ENCODE data around the gene CCDC63. TPM values are rescaled to one million over a fixed set of nuclear protein-coding genes. Genes with fewer than 3 reads are reported as not detected.

CCDC63 gene
- polyA plus RNA-seq, 2 donors, result not detected

GRCh38 chr12:110923692-110924334 is 77.0 kb downstream of the CCDC63 start:
- Histone ChIP-seq H3K36me3 (ENCODE audit: control insufficient read depth in 2 of 2, insufficient read depth in 2 of 2, low read length in 1 of 2) (no peaks in the 10 kb centered on the region), H3K27me3 (ENCODE audit: control insufficient read depth in 1 of 2, insufficient read depth in 2 of 2, low read length in 2 of 2) (no peaks in the 10 kb centered on the region), H3K9me3 (ENCODE audit: control insufficient read depth in 2 of 2, insufficient read depth in 1 of 2, low read depth in 1 of 2, low read length in 1 of 2) (no peaks in the 10 kb centered on the region), H3K27ac (ENCODE audit: low read depth in 2 of 2, low read length in 1 of 2) (no peak overlapping the region), H3K4me3 (ENCODE audit: low read depth in 1 of 2, low read length in 2 of 2) (no peak overlapping the region), H3K4me1 (ENCODE audit: control insufficient read depth in 2 of 2, insufficient read depth in 2 of 2, low read length in 1 of 2) (no peaks in the 10 kb centered on the region)
- WGBS, 2 donors, result 89 to 90% methylated on average over 9 of the region's 9 CpGs

- Histone ChIP-seq H3K4me1 (ENCODE audit: control insufficient read depth in 2 of 2, insufficient read depth in 2 of 2, low read length in 1 of 2) (no peaks in the 10 kb centered on the region), H3K27ac (ENCODE audit: low read depth in 2 of 2, low read length in 1 of 2) (no peak overlapping the region), H3K36me3 (ENCODE audit: control insufficient read depth in 2 of 2, insufficient read depth in 2 of 2, low read length in 1 of 2) (no peaks in the 10 kb centered on the region), H3K9me3 (ENCODE audit: control insufficient read depth in 2 of 2, insufficient read depth in 1 of 2, low read depth in 1 of 2, low read length in 1 of 2) (no peaks in the 10 kb centered on the region), H3K4me3 (ENCODE audit: low read depth in 1 of 2, low read length in 2 of 2) (no peak overlapping the region), H3K27me3 (ENCODE audit: control insufficient read depth in 1 of 2, insufficient read depth in 2 of 2, low read length in 2 of 2) (no peaks in the 10 kb centered on the region)
- 51 to 53% methylated on average over 6 of the region's 6 CpGs for WGBS, 2 donors
These were observed 80.8 kb downstream of the CCDC63 start for GRCh38 chr12:110927546-110927945.

GRCh38 chr12:110928700-110929099 is 81.9 kb downstream of the CCDC63 start:
- Histone ChIP-seq H3K36me3 (ENCODE audit: control insufficient read depth in 2 of 2, insufficient read depth in 2 of 2, low read length in 1 of 2) (no peaks in the 10 kb centered on the region), H3K27me3 (ENCODE audit: control insufficient read depth in 1 of 2, insufficient read depth in 2 of 2, low read length in 2 of 2) (no peaks in the 10 kb centered on the region), H3K4me3 (ENCODE audit: low read depth in 1 of 2, low read length in 2 of 2) (no peak overlapping the region), H3K27ac (ENCODE audit: low read depth in 2 of 2, low read length in 1 of 2) (no peak overlapping the region), H3K9me3 (ENCODE audit: control insufficient read depth in 2 of 2, insufficient read depth in 1 of 2, low read depth in 1 of 2, low read length in 1 of 2) (no peaks in the 10 kb centered on the region), H3K4me1 (ENCODE audit: control insufficient read depth in 2 of 2, insufficient read depth in 2 of 2, low read length in 1 of 2) (no peaks in the 10 kb centered on the region)
- WGBS, 2 donors, result 65 to 69% methylated on average over 7 of the region's 7 CpGs

- WGBS, 2 donors, result 83 to 97% methylated on average over 1 of the region's 1 CpG
- Histone ChIP-seq H3K4me3 (ENCODE audit: low read depth in 1 of 2, low read length in 2 of 2) (no peak overlapping the region), H3K27me3 (ENCODE audit: control insufficient read depth in 1 of 2, insufficient read depth in 2 of 2, low read length in 2 of 2) (no peaks in the 10 kb centered on the region), H3K9me3 (ENCODE audit: control insufficient read depth in 2 of 2, insufficient read depth in 1 of 2, low read depth in 1 of 2, low read length in 1 of 2) (no peaks in the 10 kb centered on the region), H3K36me3 (ENCODE audit: control insufficient read depth in 2 of 2, insufficient read depth in 2 of 2, low read length in 1 of 2) (no peaks in the 10 kb centered on the region), H3K4me1 (ENCODE audit: control insufficient read depth in 2 of 2, insufficient read depth in 2 of 2, low read length in 1 of 2) (no peaks in the 10 kb centered on the region), H3K27ac (ENCODE audit: low read depth in 2 of 2, low read length in 1 of 2) (no peak overlapping the region)
These were observed 83.0 kb downstream of the CCDC63 start for GRCh38 chr12:110929818-110930217.

- H3K36me3 ChIP-seq (ENCODE audit: control insufficient read depth in 2 of 2, insufficient read depth in 2 of 2, low read length in 1 of 2), result no peaks in the 10 kb centered on the region
- H3K4me3 ChIP-seq (ENCODE audit: low read depth in 1 of 2, low read length in 2 of 2), result no peak overlapping the region
- no peak overlapping the region for H3K27ac ChIP-seq (ENCODE audit: low read depth in 2 of 2, low read length in 1 of 2)
- WGBS, 2 donors, result 85 to 87% methylated on average over 21 of the region's 21 CpGs
- H3K9me3 ChIP-seq (ENCODE audit: control insufficient read depth in 2 of 2, insufficient read depth in 1 of 2, low read depth in 1 of 2, low read length in 1 of 2), result no peaks in the 10 kb centered on the region
- no peaks in the 10 kb centered on the region for H3K4me1 ChIP-seq (ENCODE audit: control insufficient read depth in 2 of 2, insufficient read depth in 2 of 2, low read length in 1 of 2)
- no peaks in the 10 kb centered on the region for H3K27me3 ChIP-seq (ENCODE audit: control insufficient read depth in 1 of 2, insufficient read depth in 2 of 2, low read length in 2 of 2)
These were observed 83.8 kb downstream of the CCDC63 start for GRCh38 chr12:110930348-110931314.

GRCh38 chr12:110931315-110931728 is 84.5 kb downstream of the CCDC63 start:
- no peaks in the 10 kb centered on the region for H3K4me1 ChIP-seq (ENCODE audit: control insufficient read depth in 2 of 2, insufficient read depth in 2 of 2, low read length in 1 of 2)
- no peak overlapping the region for H3K27ac ChIP-seq (ENCODE audit: low read depth in 2 of 2, low read length in 1 of 2)
- no peaks in the 10 kb centered on the region for H3K9me3 ChIP-seq (ENCODE audit: control insufficient read depth in 2 of 2, insufficient read depth in 1 of 2, low read depth in 1 of 2, low read length in 1 of 2)

GRCh38 chr12:110932046-110932445 is 85.3 kb downstream of the CCDC63 start:
- H3K27me3 ChIP-seq (ENCODE audit: control insufficient read depth in 1 of 2, insufficient read depth in 2 of 2, low read length in 2 of 2), result no peaks in the 10 kb centered on the region
- no peaks in the 10 kb centered on the region for H3K4me1 ChIP-seq (ENCODE audit: control insufficient read depth in 2 of 2, insufficient read depth in 2 of 2, low read length in 1 of 2)
- no peaks in the 10 kb centered on the region for H3K9me3 ChIP-seq (ENCODE audit: control insufficient read depth in 2 of 2, insufficient read depth in 1 of 2, low read depth in 1 of 2, low read length in 1 of 2)
- 45 to 51% methylated on average over 11 of the region's 11 CpGs for WGBS, 2 donors
- H3K4me3 ChIP-seq (ENCODE audit: low read depth in 1 of 2, low read length in 2 of 2), result no peak overlapping the region
- no peaks in the 10 kb centered on the region for H3K36me3 ChIP-seq (ENCODE audit: control insufficient read depth in 2 of 2, insufficient read depth in 2 of 2, low read length in 1 of 2)
- no peak overlapping the region for H3K27ac ChIP-seq (ENCODE audit: low read depth in 2 of 2, low read length in 1 of 2)

More at GRCh38 chr12:110931315-110931728, 84.5 kb downstream of the CCDC63 start:
- Histone ChIP-seq H3K4me3 (ENCODE audit: low read depth in 1 of 2, low read length in 2 of 2) (no peak overlapping the region), H3K36me3 (ENCODE audit: control insufficient read depth in 2 of 2, insufficient read depth in 2 of 2, low read length in 1 of 2) (no peaks in the 10 kb centered on the region), H3K27me3 (ENCODE audit: control insufficient read depth in 1 of 2, insufficient read depth in 2 of 2, low read length in 2 of 2) (no peaks in the 10 kb centered on the region)
- 57 to 59% methylated on average over 16 of the region's 16 CpGs for WGBS, 2 donors

GRCh38 chr12:110933326-110933974 is 86.7 kb downstream of the CCDC63 start:
- Histone ChIP-seq H3K9me3 (ENCODE audit: control insufficient read depth in 2 of 2, insufficient read depth in 1 of 2, low read depth in 1 of 2, low read length in 1 of 2) (no peaks in the 10 kb centered on the region), H3K27me3 (ENCODE audit: control insufficient read depth in 1 of 2, insufficient read depth in 2 of 2, low read length in 2 of 2) (no peaks in the 10 kb centered on the region), H3K4me3 (ENCODE audit: low read depth in 1 of 2, low read length in 2 of 2) (no peak overlapping the region), H3K36me3 (ENCODE audit: control insufficient read depth in 2 of 2, insufficient read depth in 2 of 2, low read length in 1 of 2) (no peaks in the 10 kb centered on the region), H3K4me1 (ENCODE audit: control insufficient read depth in 2 of 2, insufficient read depth in 2 of 2, low read length in 1 of 2) (no peaks in the 10 kb centered on the region), H3K27ac (ENCODE audit: low read depth in 2 of 2, low read length in 1 of 2) (peak overlapping the region in 1 of 2 donors; percentile 28)
- WGBS, 2 donors, result 90 to 93% methylated on average over 16 of the region's 16 CpGs

- Histone ChIP-seq H3K27me3 (ENCODE audit: control insufficient read depth in 1 of 2, insufficient read depth in 2 of 2, low read length in 2 of 2) (no peaks in the 10 kb centered on the region), H3K36me3 (ENCODE audit: control insufficient read depth in 2 of 2, insufficient read depth in 2 of 2, low read length in 1 of 2) (no peaks in the 10 kb centered on the region), H3K27ac (ENCODE audit: low read depth in 2 of 2, low read length in 1 of 2) (peak overlapping the region in 1 of 2 donors; percentile 28), H3K4me1 (ENCODE audit: control insufficient read depth in 2 of 2, insufficient read depth in 2 of 2, low read length in 1 of 2) (no peaks in the 10 kb centered on the region), H3K4me3 (ENCODE audit: low read depth in 1 of 2, low read length in 2 of 2) (no peak overlapping the region), H3K9me3 (ENCODE audit: control insufficient read depth in 2 of 2, insufficient read depth in 1 of 2, low read depth in 1 of 2, low read length in 1 of 2) (no peaks in the 10 kb centered on the region)
- WGBS, 2 donors, result 47 to 48% methylated on average over 3 of the region's 3 CpGs
These were observed 87.5 kb downstream of the CCDC63 start for GRCh38 chr12:110934093-110934852.

Data from esophagus (tissue), 2 donors.